ENCODE data around the gene SDR39U1. TPM values are rescaled to one million over a fixed set of nuclear protein-coding genes. Genes with fewer than 3 reads are reported as not detected.
"Not testable (repeated sequence)": the region's sequence is repeated elsewhere in the genome, so short reads cannot be mapped to it uniquely, and the experiment has no call there.

The SDR39U1 gene
- 24.7 and 29.8 TPM in 2 replicates for total RNA-seq (2014; rRNA removed)
- percentile 90 among the genes with signal in this experiment for Bru-seq, nascent RNA
- percentile 93 among the genes with signal in this experiment for BruChase-seq, experiment 1, labeled RNA remaining after a 6-hour chase
- percentile 89 among the genes with signal in this experiment for BruChase-seq, experiment 2, labeled RNA remaining after a 2-hour chase
- long read RNA-seq, transcript SDR39U1-201 (6 exons, 1,233 nt), result minor isoform, 13 of 118 reads
- long read RNA-seq, transcript SDR39U1-218 (3 exons, 1,960 nt), result minor isoform, 17 of 118 reads
- long read RNA-seq, transcript SDR39U1-209 (4 exons, 1,203 nt), result minor isoform, 9 of 118 reads
- long read RNA-seq, transcript SDR39U1-205 (2 exons, 648 nt), result major isoform, 21 of 118 reads
- long read RNA-seq, partial matches to known transcripts, result 3 of 118 reads
- long read RNA-seq, other reads (novel, unspliced or antisense), result 43 of 118 reads

GRCh38 chr14:24442240-24443052 is at the start of gene SDR39U1:
Gene SDR39U1 (minus strand): TSS chr14:24442776. CDS start chr14:24442769, 7 bp downstream.
- POLR2A ChIA-PET (ENCODE audit: unreplicated experiment), result interaction anchor here (0.5 to 0.8 kb wide), 8 partner anchors 7 to 230 kb away, joined by 3 to 8 read pairs (median 4); partner anchors contain the start of genes CBLN3 and KHNYN
- Histone ChIP-seq H3K36me3 (ENCODE audit: low read depth, low read length) (peaks cover 12% of the 10 kb centered on the region; the same call in 1 of the 2 replicates), H3K79me2 (ENCODE audit: low read length) (peaks cover 28% of the 10 kb centered on the region), H3K4me3 (ENCODE audit: low read length) (peak within 1 kb of the TSS; percentile 84), H3K9ac (ENCODE audit: low read length) (peak within 1 kb of the TSS; percentile 97), H3K9me2 (replicated peaks; ENCODE audit: low read length) (no peaks in the 10 kb centered on the region), H3K27me3 (ENCODE audit: low read length) (no peaks in the 10 kb centered on the region), H3K9me3 (ENCODE audit: low read length) (no peaks in the 10 kb centered on the region), H4K20me1 (ENCODE audit: low read length) (no peaks in the 10 kb centered on the region), H3K4me1 (ENCODE audit: insufficient read depth, low read length) (peaks cover 10% of the 10 kb centered on the region), H3F3A (ENCODE audit: low read length, unreplicated experiment) (no peaks in the 10 kb centered on the region), H2AFZ (ENCODE audit: low read length) (peak within 1 kb of the TSS; percentile 87), H3K27ac (ENCODE audit: low read length) (peak within 1 kb of the TSS; percentile 97), H3K4me2 (ENCODE audit: low read length) (peak within 1 kb of the TSS; percentile 97)
- DNase-seq (peak; percentile 99), ATAC-seq (peak; percentile 85)
- TSS peak; percentile 66 for BruUV-seq (replicated peaks)
- CTCF ChIA-PET, result interaction anchor here (1.0 to 1.8 kb wide), 2 partner anchors 11 to 76 kb away, joined by 3 to 11 read pairs; no protein-coding TSS in a partner anchor
- TF ChIP-seq EZH2 (IDR thresholded peaks at IDR 0.05; ENCODE audit: low read length, unreplicated experiment), result no peak
- no peak for TF ChIP-seq EZH2phosphoT487 (IDR thresholded peaks at IDR 0.05; ENCODE audit: borderline replicate concordance, low read length)
- intact Hi-C loops (cut with micrococcal nuclease), result loop anchor here (2.0 to 5.0 kb wide), 2 partner anchors 76 to 235 kb away; no protein-coding TSS in a partner anchor

- intact Hi-C loops (cut with micrococcal nuclease), result not testable (repeated sequence)
Observed at GRCh38 chr14:24491586-24492408, 49.2 kb upstream of the SDR39U1 start.

GRCh38 chr14:24483604-24484252 is 41.2 kb upstream of the SDR39U1 start:
- Histone ChIP-seq H3K27me3 (ENCODE audit: low read length) (no peaks in the 10 kb centered on the region), H3K4me3 (ENCODE audit: low read length) (no peak overlapping the region), H3K27ac (ENCODE audit: low read length) (no peak overlapping the region), H3K9me3 (ENCODE audit: low read length) (no peaks in the 10 kb centered on the region), H3K4me1 (ENCODE audit: insufficient read depth, low read length) (peaks cover 5% of the 10 kb centered on the region; the same call in 1 of the 2 replicates), H3K4me2 (ENCODE audit: low read length) (no peak overlapping the region), H3F3A (ENCODE audit: low read length, unreplicated experiment) (no peaks in the 10 kb centered on the region), H3K36me3 (ENCODE audit: low read depth, low read length) (no peaks in the 10 kb centered on the region), H3K79me2 (ENCODE audit: low read length) (no peaks in the 10 kb centered on the region), H3K9me2 (replicated peaks; ENCODE audit: low read length) (no peaks in the 10 kb centered on the region), H4K20me1 (ENCODE audit: low read length) (no peaks in the 10 kb centered on the region), H3K9ac (ENCODE audit: low read length) (no peak overlapping the region), H2AFZ (ENCODE audit: low read length) (no peak overlapping the region)
- no peak for ATAC-seq
- peak; percentile 12 for DNase-seq
- TF ChIP-seq EZH2 (IDR thresholded peaks at IDR 0.05; ENCODE audit: low read length, unreplicated experiment) (no peak), CTCF (conservative IDR thresholded peaks at IDR 0.05; ENCODE audit: low read depth, low read length) (no peak), EZH2phosphoT487 (IDR thresholded peaks at IDR 0.05; ENCODE audit: borderline replicate concordance, low read length) (no peak)
- intact Hi-C loops (cut with micrococcal nuclease), result no loop called here
- POLR2A ChIA-PET (ENCODE audit: unreplicated experiment), result no interaction called here
- CTCF ChIA-PET, result no interaction called here
- no TSS peak for BruUV-seq (replicated peaks)

More at GRCh38 chr14:24491586-24492408, 49.2 kb upstream of the SDR39U1 start:
- H3K36me3 ChIP-seq (ENCODE audit: low read depth, low read length); H3K4me2 ChIP-seq (ENCODE audit: low read length); ATAC-seq; BruUV-seq (replicated peaks); H3K27me3 ChIP-seq (ENCODE audit: low read length); H3K4me3 ChIP-seq (ENCODE audit: low read length); H3F3A ChIP-seq (ENCODE audit: low read length, unreplicated experiment); DNase-seq; POLR2A ChIA-PET (ENCODE audit: unreplicated experiment); H3K4me1 ChIP-seq (ENCODE audit: insufficient read depth, low read length); H4K20me1 ChIP-seq (ENCODE audit: low read length); H3K79me2 ChIP-seq (ENCODE audit: low read length); H3K27ac ChIP-seq (ENCODE audit: low read length); H2AFZ ChIP-seq (ENCODE audit: low read length); H3K9me3 ChIP-seq (ENCODE audit: low read length); H3K9me2 ChIP-seq (replicated peaks; ENCODE audit: low read length); H3K9ac ChIP-seq (ENCODE audit: low read length); CTCF ChIA-PET: not testable (repeated sequence)

GRCh38 chr14:24482699-24483303 is 40.2 kb upstream of the SDR39U1 start:
- H3F3A ChIP-seq (ENCODE audit: low read length, unreplicated experiment); BruUV-seq (replicated peaks); H2AFZ ChIP-seq (ENCODE audit: low read length); H3K4me1 ChIP-seq (ENCODE audit: insufficient read depth, low read length); intact Hi-C loops (cut with micrococcal nuclease); H3K36me3 ChIP-seq (ENCODE audit: low read depth, low read length); H3K9me3 ChIP-seq (ENCODE audit: low read length); CTCF ChIA-PET; H4K20me1 ChIP-seq (ENCODE audit: low read length); H3K4me3 ChIP-seq (ENCODE audit: low read length); H3K4me2 ChIP-seq (ENCODE audit: low read length); H3K79me2 ChIP-seq (ENCODE audit: low read length); H3K9ac ChIP-seq (ENCODE audit: low read length); H3K27ac ChIP-seq (ENCODE audit: low read length); POLR2A ChIA-PET (ENCODE audit: unreplicated experiment); H3K9me2 ChIP-seq (replicated peaks; ENCODE audit: low read length); H3K27me3 ChIP-seq (ENCODE audit: low read length): not testable (repeated sequence)
- ATAC-seq (peak; percentile 93), DNase-seq (peak; percentile 75)

All from PC-3 (cell line).